Measurements from ENCODE around the gene GRM1.

The GRM1 gene

DNA sequence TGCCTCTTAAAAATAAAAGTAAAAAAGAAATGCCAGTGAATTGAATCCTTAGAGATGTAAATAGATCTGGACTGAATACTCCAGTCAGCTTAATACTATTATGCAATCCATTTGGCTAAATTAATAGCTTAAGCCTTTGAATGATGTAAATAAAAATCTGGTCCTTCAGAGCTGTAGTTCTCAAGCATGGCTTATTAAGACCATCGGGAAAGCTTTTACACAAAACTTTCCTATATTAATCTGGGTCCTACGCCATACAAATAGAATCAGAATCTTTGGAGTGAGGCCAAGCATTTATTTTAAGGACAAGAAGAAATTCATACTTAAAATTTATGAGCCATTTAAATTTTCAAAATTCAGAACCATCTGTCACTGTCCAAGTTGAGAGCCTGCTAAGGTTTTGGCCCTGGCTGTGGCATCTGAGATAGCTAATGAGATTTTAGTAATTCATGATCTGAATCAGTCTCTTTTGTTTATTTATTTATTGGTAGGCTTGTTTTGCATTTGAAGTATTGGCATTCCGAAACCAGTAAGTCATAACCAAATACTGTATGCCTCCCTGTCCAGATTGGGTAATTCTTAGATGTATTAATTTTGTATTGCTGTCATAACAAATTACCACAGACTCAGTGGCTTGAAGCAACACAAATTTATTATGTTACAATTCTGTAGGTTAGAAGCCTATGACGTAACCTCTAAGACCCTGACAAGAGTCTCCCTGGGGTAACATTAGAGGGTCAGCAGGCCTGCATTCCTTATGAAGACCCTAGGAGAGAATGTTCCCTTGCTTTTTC lies 286.7 kb downstream of the GRM1 start:
- Histone ChIP-seq H3K27me3 (ENCODE audit: control insufficient read depth, low read length) (no peaks in the 10 kb centered on the region), H3K4me2 (ENCODE audit: low read length) (no peak overlapping the region), H3K79me2 (ENCODE audit: control insufficient read depth, low read length) (no peaks in the 10 kb centered on the region), H3K36me3 (ENCODE audit: control insufficient read depth, low read length) (no peaks in the 10 kb centered on the region), H3F3A (ENCODE audit: control insufficient read depth, insufficient read depth) (no peaks in the 10 kb centered on the region), H3K4me1 (ENCODE audit: control insufficient read depth, low read length) (no peaks in the 10 kb centered on the region), H3K4me3 (ENCODE audit: low read length) (no peak overlapping the region), H3K27ac (ENCODE audit: low read depth, low read length) (no peak overlapping the region), H3K9me3 (ENCODE audit: control insufficient read depth, insufficient read depth, low read length) (no peaks in the 10 kb centered on the region), H3K9me2 (replicated peaks; ENCODE audit: control insufficient read depth, low read length) (no peaks in the 10 kb centered on the region), H4K20me1 (ENCODE audit: control insufficient read depth, insufficient read depth, low read depth, low read length) (no peaks in the 10 kb centered on the region)
- no peak for TF ChIP-seq EZH2phosphoT487 (IDR thresholded peaks at IDR 0.05; ENCODE audit: borderline replicate concordance, low read length)
- TF ChIP-seq, protein P1, sequence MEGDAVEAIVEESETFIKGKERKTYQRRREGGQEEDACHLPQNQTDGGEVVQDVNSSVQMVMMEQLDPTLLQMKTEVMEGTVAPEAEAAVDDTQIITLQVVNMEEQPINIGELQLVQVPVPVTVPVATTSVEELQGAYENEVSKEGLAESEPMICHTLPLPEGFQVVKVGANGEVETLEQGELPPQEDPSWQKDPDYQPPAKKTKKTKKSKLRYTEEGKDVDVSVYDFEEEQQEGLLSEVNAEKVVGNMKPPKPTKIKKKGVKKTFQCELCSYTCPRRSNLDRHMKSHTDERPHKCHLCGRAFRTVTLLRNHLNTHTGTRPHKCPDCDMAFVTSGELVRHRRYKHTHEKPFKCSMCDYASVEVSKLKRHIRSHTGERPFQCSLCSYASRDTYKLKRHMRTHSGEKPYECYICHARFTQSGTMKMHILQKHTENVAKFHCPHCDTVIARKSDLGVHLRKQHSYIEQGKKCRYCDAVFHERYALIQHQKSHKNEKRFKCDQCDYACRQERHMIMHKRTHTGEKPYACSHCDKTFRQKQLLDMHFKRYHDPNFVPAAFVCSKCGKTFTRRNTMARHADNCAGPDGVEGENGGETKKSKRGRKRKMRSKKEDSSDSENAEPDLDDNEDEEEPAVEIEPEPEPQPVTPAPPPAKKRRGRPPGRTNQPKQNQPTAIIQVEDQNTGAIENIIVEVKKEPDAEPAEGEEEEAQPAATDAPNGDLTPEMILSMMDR (IDR thresholded peaks at IDR 0.05; ENCODE audit: low read depth, low read length, poor library complexity, severe bottlenecking) = no peak

DNA sequence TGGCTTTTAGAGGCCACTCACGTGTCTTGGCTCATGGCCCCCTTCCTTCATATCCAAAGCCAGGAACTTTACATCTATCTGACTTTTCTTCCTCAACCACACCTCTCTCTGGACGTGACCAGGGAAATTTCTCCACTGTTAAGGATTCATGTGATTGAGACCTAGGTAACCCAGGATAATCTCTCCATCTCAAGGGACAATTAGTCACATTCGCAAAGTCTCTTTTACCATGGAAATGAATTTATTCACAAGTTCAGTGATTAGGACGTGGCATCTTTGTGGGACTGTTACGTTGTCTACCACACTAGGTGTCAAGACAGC lies 287.3 kb downstream of the GRM1 start:
- H3F3A ChIP-seq (ENCODE audit: control insufficient read depth, insufficient read depth) = no peaks in the 10 kb centered on the region
- no peak overlapping the region for H3K4me3 ChIP-seq (ENCODE audit: low read length)
- H3K9me3 ChIP-seq (ENCODE audit: control insufficient read depth, insufficient read depth, low read length) = no peaks in the 10 kb centered on the region
- H4K20me1 ChIP-seq (ENCODE audit: control insufficient read depth, insufficient read depth, low read depth, low read length) = no peaks in the 10 kb centered on the region
- no peaks in the 10 kb centered on the region for H3K4me1 ChIP-seq (ENCODE audit: control insufficient read depth, low read length)
- H3K36me3 ChIP-seq (ENCODE audit: control insufficient read depth, low read length) = no peaks in the 10 kb centered on the region
- no peak overlapping the region for H3K27ac ChIP-seq (ENCODE audit: low read depth, low read length)
- TF ChIP-seq EZH2phosphoT487 (IDR thresholded peaks at IDR 0.05; ENCODE audit: borderline replicate concordance, low read length) = no peak
- TF ChIP-seq, protein P1 (IDR thresholded peaks at IDR 0.05; ENCODE audit: low read depth, low read length, poor library complexity, severe bottlenecking) = no peak
- H3K27me3 ChIP-seq (ENCODE audit: control insufficient read depth, low read length) = no peaks in the 10 kb centered on the region
- no peaks in the 10 kb centered on the region for H3K79me2 ChIP-seq (ENCODE audit: control insufficient read depth, low read length)
- no peak overlapping the region for H3K4me2 ChIP-seq (ENCODE audit: low read length)
- H3K9me2 ChIP-seq (replicated peaks; ENCODE audit: control insufficient read depth, low read length) = no peaks in the 10 kb centered on the region

DNA sequence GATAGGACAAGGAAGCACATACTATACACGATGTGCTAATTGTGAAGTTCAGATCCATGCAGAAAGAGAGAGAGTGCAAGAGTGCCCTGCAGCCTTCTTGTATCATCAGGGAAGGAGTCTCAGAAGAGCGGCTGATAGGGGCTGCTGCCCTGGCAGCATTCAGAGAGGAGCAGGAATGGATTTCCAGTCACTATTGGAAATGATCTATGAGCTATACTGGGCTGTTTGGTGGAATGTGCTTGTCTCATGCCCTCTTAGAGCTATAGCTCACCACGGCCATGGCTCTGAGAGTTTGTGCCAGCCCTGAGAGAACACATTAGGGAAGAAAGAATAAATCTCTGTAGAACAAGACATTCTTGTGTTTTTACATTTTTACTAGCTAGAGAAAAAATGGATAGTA lies 302.2 kb downstream of the GRM1 start:
- Histone ChIP-seq H3K9me3 (ENCODE audit: control insufficient read depth, insufficient read depth, low read length) (no peaks in the 10 kb centered on the region), H3K79me2 (ENCODE audit: control insufficient read depth, low read length) (no peaks in the 10 kb centered on the region), H3F3A (ENCODE audit: control insufficient read depth, insufficient read depth) (no peaks in the 10 kb centered on the region), H3K27ac (ENCODE audit: low read depth, low read length) (no peak overlapping the region), H3K9me2 (replicated peaks; ENCODE audit: control insufficient read depth, low read length) (no peaks in the 10 kb centered on the region), H3K4me2 (ENCODE audit: low read length) (no peak overlapping the region), H3K4me3 (ENCODE audit: low read length) (no peak overlapping the region), H3K27me3 (ENCODE audit: control insufficient read depth, low read length) (no peaks in the 10 kb centered on the region), H3K36me3 (ENCODE audit: control insufficient read depth, low read length) (no peaks in the 10 kb centered on the region), H3K4me1 (ENCODE audit: control insufficient read depth, low read length) (no peaks in the 10 kb centered on the region), H4K20me1 (ENCODE audit: control insufficient read depth, insufficient read depth, low read depth, low read length) (no peaks in the 10 kb centered on the region)
- TF ChIP-seq EZH2phosphoT487 (IDR thresholded peaks at IDR 0.05; ENCODE audit: borderline replicate concordance, low read length) = no peak
- TF ChIP-seq, protein P1 (IDR thresholded peaks at IDR 0.05; ENCODE audit: low read depth, low read length, poor library complexity, severe bottlenecking) = no peak

Data from DOHH2 (cell line).